Stimulated activated CD8-positive, alpha-beta memory T cell treated with anti-CD3 and anti-CD28 coated beads, Interleukin-15, amount 100 ng/mL, for 1 hour (primary cell): Measurements from ENCODE around the gene TENM3.
"Not testable (repeated sequence)": the region's sequence is repeated elsewhere in the genome, so short reads cannot be mapped to it uniquely, and the experiment has no call there.

Experiments
- DNase-seq: peaks from one replicate; pipeline ENCODE4 v3.0.0-alpha.2; 2020; ENCODE audit warnings: low read depth

Gene TENM3

GRCh38 chr4:182228991-182229577 lies 14.1 kb upstream of the TENM3 start:
- DNase-seq, result no peak

GRCh38 chr4:182230256-182230655 lies 12.9 kb upstream of the TENM3 start:
- no peak for DNase-seq

GRCh38 chr4:182231080-182231479 lies 12.1 kb upstream of the TENM3 start:
- DNase-seq, result no peak

GRCh38 chr4:182231496-182231895 lies 11.7 kb upstream of the TENM3 start:
- no peak for DNase-seq

GRCh38 chr4:182233310-182234090 lies 9.7 kb upstream of the TENM3 start:
- DNase-seq, result no peak

GRCh38 chr4:182235021-182235795 lies 8.0 kb upstream of the TENM3 start:
- no peak for DNase-seq

GRCh38 chr4:182236186-182236585 lies 7.0 kb upstream of the TENM3 start:
- no peak for DNase-seq

- not testable (repeated sequence) for DNase-seq
These were observed 6.2 kb upstream of the TENM3 start for GRCh38 chr4:182237010-182237409.

GRCh38 chr4:182238355-182238931 lies 4.8 kb upstream of the TENM3 start:
- DNase-seq, result no peak

GRCh38 chr4:182240161-182241130 lies 2.8 kb upstream of the TENM3 start:
- no peak for DNase-seq

- not testable (repeated sequence) for DNase-seq
These were observed 942 bp upstream of the TENM3 start for GRCh38 chr4:182242260-182242659.

GRCh38 chr4:182242787-182243186 lies 415 bp upstream of the TENM3 start:
- no peak for DNase-seq

- DNase-seq, result no peak
These were observed 1.8 kb downstream of the TENM3 start for GRCh38 chr4:182245041-182245440.

- DNase-seq, result no peak
These were observed 2.5 kb downstream of the TENM3 start for GRCh38 chr4:182245541-182246215.

- DNase-seq, result no peak
These were observed 3.4 kb downstream of the TENM3 start for GRCh38 chr4:182246401-182247205.

- DNase-seq, result no peak
These were observed 5.1 kb downstream of the TENM3 start for GRCh38 chr4:182248295-182248694.

- DNase-seq, result no peak
These were observed 7.2 kb downstream of the TENM3 start for GRCh38 chr4:182250446-182250845.

GRCh38 chr4:182251116-182251515 lies 7.9 kb downstream of the TENM3 start:
- no peak for DNase-seq

GRCh38 chr4:182252220-182252619 lies 9.0 kb downstream of the TENM3 start:
- DNase-seq, result no peak
